HEK293 (cell line): ENCODE results near the gene CHST3.

ENCODE experiments used
- BCL11A ChIP-seq: fragments of 450-650 bp; formaldehyde crosslinking; IDR thresholded peaks from 2 replicates; pipeline ENCODE4 v1.5.1; 2016; ENCODE audit warnings: low read depth, missing biosample characterization, missing genetic modification characterization
- CTCF ChIP-seq: fragments of 450-650 bp; formaldehyde crosslinking; IDR thresholded peaks from 2 replicates; pipeline ENCODE4 v1.5.1; 2016; ENCODE audit warnings: missing biosample characterization, missing genetic modification characterization
- IKZF3 ChIP-seq: fragments of 450-650 bp; IDR thresholded peaks from 2 replicates; pipeline ENCODE4 v1.5.0; 2018; ENCODE audit warnings: missing biosample characterization, mild to moderate bottlenecking, missing genetic modification characterization, moderate library complexity
- KLF10 ChIP-seq: fragments of 450-650 bp; IDR thresholded peaks from 2 replicates; pipeline ENCODE4 v1.5.1; 2018; ENCODE audit warnings: missing biosample characterization, mild to moderate bottlenecking, missing genetic modification characterization
- PATZ1 ChIP-seq: fragments of 450-650 bp; formaldehyde crosslinking; IDR thresholded peaks from 2 replicates; pipeline ENCODE4 v1.5.1; 2016; ENCODE audit warnings: missing biosample characterization, missing genetic modification characterization
- REST ChIP-seq: fragments of 450-650 bp; formaldehyde crosslinking; IDR thresholded peaks from 2 replicates; pipeline ENCODE4 v1.5.1; 2016; ENCODE audit warnings: missing biosample characterization, missing genetic modification characterization
- ZBTB44 ChIP-seq: fragments of 450-650 bp; IDR thresholded peaks from 2 replicates; pipeline ENCODE4 v1.5.1; 2018; ENCODE audit warnings: missing biosample characterization, mild to moderate bottlenecking, missing genetic modification characterization
- ZNF146 ChIP-seq: fragments of 450-650 bp; formaldehyde crosslinking; IDR thresholded peaks from 2 replicates; pipeline ENCODE4 v1.5.1; 2016; ENCODE audit warnings: missing biosample characterization, missing genetic modification characterization
- ZNF184 ChIP-seq: fragments of 450-650 bp; IDR thresholded peaks from 2 replicates; pipeline ENCODE4 v1.5.1; 2018; ENCODE audit warnings: missing biosample characterization, mild to moderate bottlenecking, missing genetic modification characterization
- ZNF274 ChIP-seq, 2 experiments: fragments of 200-500 bp in 1 of 2; fragments of 450-650 bp in 1 of 2; sonication (Bioruptor generic) in 1 of 2; formaldehyde crosslinking in 1 of 2; IDR thresholded peaks; 2 replicates each; pipeline versions ENCODE4 v1.5.1 to v1.6.1; 2014 to 2016; ENCODE audit warnings: borderline replicate concordance in 1 of 2, inconsistent platforms in 1 of 2, low read length in 1 of 2, missing biosample characterization in 1 of 2, missing genetic modification characterization in 1 of 2
- ZNF707 ChIP-seq: fragments of 450-650 bp; formaldehyde crosslinking; IDR thresholded peaks from 2 replicates; pipeline ENCODE4 v1.5.1; 2016; ENCODE audit warnings: missing biosample characterization, missing genetic modification characterization
- ZNF792 ChIP-seq: fragments of 450-650 bp; formaldehyde crosslinking; IDR thresholded peaks from 2 replicates; pipeline ENCODE4 v1.5.1; 2016; ENCODE audit warnings: missing biosample characterization, missing genetic modification characterization

- no peak for TF ChIP-seq CTCF (tag by site-specific recombination)
- TF ChIP-seq REST (tag by site-specific recombination): no peak
- TF ChIP-seq ZNF184: no peak
- no peak for TF ChIP-seq PATZ1 (tag by site-specific recombination)
- no peak for TF ChIP-seq ZNF146 (tag by site-specific recombination)
- no peak for TF ChIP-seq ZNF792 (tag by site-specific recombination)
- no peak for TF ChIP-seq BCL11A (tag by site-specific recombination)
- TF ChIP-seq ZBTB44 (tag by site-specific recombination): no peak
- TF ChIP-seq IKZF3: no peak
- TF ChIP-seq KLF10: no peak
- no peak for TF ChIP-seq ZNF274 (IDR thresholded peaks at IDR 0.05; ENCODE audit: low read length)
- TF ChIP-seq ZNF274 (tag by site-specific recombination; IDR thresholded peaks at IDR 0.05; ENCODE audit: borderline replicate concordance): no peak
- no peak for TF ChIP-seq ZNF707 (tag by site-specific recombination)
These were observed 36.2 kb upstream of the CHST3 start for GRCh38 chr10:71927776-71928592.
